Mononuclear cell (primary cell): ENCODE results near the gene BDP1. TPM values are rescaled to one million over a fixed set of nuclear protein-coding genes. Genes with fewer than 3 reads are reported as not detected.
"Not testable (repeated sequence)": the region's sequence is repeated elsewhere in the genome, so short reads cannot be mapped to it uniquely, and the experiment has no call there.

ENCODE experiments used
- H3K27me3 ChIP-seq: 2 replicates; pipeline ENCODE4 v1.6.0; 2011; ENCODE audit warnings: low read length, control low read depth; ENCODE audit not compliant: insufficient read depth
- H3K4me1 ChIP-seq: 2 replicates; pipeline ENCODE4 v1.5.1; 2011; ENCODE audit warnings: mild to moderate bottlenecking, low read length, control low read depth; ENCODE audit not compliant: insufficient read depth
- H3K4me3 ChIP-seq: 2 replicates; pipeline ENCODE4 v1.5.1; 2011; ENCODE audit warnings: mild to moderate bottlenecking, low read length, moderate library complexity
- H3K9me3 ChIP-seq: 2 replicates; pipeline ENCODE4 v1.5.1; 2011; ENCODE audit warnings: low read depth, mild to moderate bottlenecking, control low read depth, low read length
- total RNA-seq: library from RNA; depleted of rRNA; stranded (reverse); fragments of >200 nt; gene quantifications from one replicate; pipeline ENCODE4 v1.2.3, GENCODE V29; 2012

The BDP1 gene
- total RNA-seq, 1 donor = 28.1 TPM

GRCh38 chr5:71609916-71610315, 154.5 kb downstream of the BDP1 start:
- not testable (repeated sequence) for H3K9me3 ChIP-seq, H3K4me1 ChIP-seq, H3K4me3 ChIP-seq, H3K27me3 ChIP-seq

DNA sequence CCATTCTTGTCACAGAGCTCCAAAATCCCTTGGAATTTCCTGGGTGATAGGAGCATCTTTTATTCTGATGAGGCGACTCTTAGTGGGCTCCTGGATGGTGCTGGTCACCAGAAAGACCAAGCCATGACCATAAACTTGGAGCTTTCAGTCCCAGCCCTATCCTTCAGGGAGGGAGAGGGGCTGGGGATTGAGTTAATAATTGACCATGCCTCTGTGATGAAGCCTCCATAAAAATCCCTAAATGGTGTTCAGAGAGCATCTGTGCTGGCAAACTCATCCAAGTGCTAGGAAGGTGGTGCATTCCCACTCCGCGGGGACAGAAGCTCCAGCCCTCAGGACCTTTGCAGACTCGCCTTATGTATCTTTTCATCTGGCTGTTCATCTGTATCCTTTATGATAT, 160.4 kb downstream of the BDP1 start:
- no peaks in the 10 kb centered on the region for H3K9me3 ChIP-seq
- H3K4me3 ChIP-seq = no peak overlapping the region
- no peaks in the 10 kb centered on the region for H3K27me3 ChIP-seq
- no peaks in the 10 kb centered on the region for H3K4me1 ChIP-seq

Other genes with a start within 250 kb of the BDP1 start
- 20.4 TPM for gene MCCC2, start 131.7 kb downstream of the BDP1 start, total RNA-seq